Nephron (organoid): ENCODE measurements around the gene CCDC73.

Experiments
- H3K27ac Mint-ChIP-seq, 3 experiments: 2 replicates each; pipeline ENCODE4 v1.8.0; 2020; ENCODE audit warnings: mixed read lengths in 3 of 3, mild to moderate bottlenecking in 2 of 3, moderate library complexity in 1 of 3
- H3K27me3 Mint-ChIP-seq: 2 replicates; pipeline ENCODE4 v1.8.0; 2021; ENCODE audit warnings: low read depth, mild to moderate bottlenecking, moderate library complexity, mixed read lengths
- H3K36me3 Mint-ChIP-seq: 2 replicates; pipeline ENCODE4 v1.8.0; 2020; ENCODE audit warnings: low read depth, mixed read lengths
- H3K4me1 Mint-ChIP-seq: 2 replicates; pipeline ENCODE4 v1.8.0; 2020; ENCODE audit warnings: mixed read lengths
- H3K4me3 Mint-ChIP-seq, 3 experiments: 2 replicates each; pipeline ENCODE4 v1.8.0; 2020; ENCODE audit warnings: mild to moderate bottlenecking in 3 of 3, mixed read lengths in 3 of 3, moderate library complexity in 2 of 3
- H3K9me3 Mint-ChIP-seq: 2 replicates; pipeline ENCODE4 v1.8.0; 2020; ENCODE audit warnings: mixed read lengths
- TF ChIP-seq, protein P1 (sequence below), 3 experiments: fragments of 200-600 bp; sonication (generic); IDR thresholded peaks; one replicate each; pipeline ENCODE4 v1.5.0; 2021; ENCODE audit warnings: antibody characterized with exemption in 3 of 3; ENCODE audit not compliant: unreplicated experiment in 3 of 3

Gene CCDC73

DNA sequence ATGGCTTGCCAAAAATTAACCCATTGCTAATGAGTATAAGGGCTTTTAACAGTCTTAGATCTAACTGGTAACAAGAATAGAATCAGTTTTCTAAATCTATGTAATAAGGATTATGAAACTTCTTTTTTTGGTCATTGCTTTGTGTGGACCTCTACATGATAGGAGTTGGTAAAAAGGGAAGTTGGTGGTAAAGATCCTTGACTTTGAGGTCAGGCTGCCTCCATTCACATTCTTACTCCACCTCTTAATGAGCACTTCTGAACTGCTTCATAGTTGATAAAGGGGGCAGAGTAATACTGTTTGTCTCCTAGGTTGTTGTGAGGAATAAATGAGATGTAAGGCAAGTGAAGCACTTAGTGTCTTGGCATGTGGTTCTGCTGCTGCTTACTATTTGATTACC, 200.2 kb downstream of the CCDC73 start:
- Mint-ChIP-seq H3K4me3 (no peak overlapping the region), H3K27me3 (no peaks in the 10 kb centered on the region), H3K36me3 (peaks cover 83% of the 10 kb centered on the region), H3K4me1 (peaks cover 22% of the 10 kb centered on the region), H3K9me3 (no peaks in the 10 kb centered on the region), H3K27ac (peak overlapping the region in 2 of 3 experiments; percentile 13 to 94)
- TF ChIP-seq, protein P1, sequence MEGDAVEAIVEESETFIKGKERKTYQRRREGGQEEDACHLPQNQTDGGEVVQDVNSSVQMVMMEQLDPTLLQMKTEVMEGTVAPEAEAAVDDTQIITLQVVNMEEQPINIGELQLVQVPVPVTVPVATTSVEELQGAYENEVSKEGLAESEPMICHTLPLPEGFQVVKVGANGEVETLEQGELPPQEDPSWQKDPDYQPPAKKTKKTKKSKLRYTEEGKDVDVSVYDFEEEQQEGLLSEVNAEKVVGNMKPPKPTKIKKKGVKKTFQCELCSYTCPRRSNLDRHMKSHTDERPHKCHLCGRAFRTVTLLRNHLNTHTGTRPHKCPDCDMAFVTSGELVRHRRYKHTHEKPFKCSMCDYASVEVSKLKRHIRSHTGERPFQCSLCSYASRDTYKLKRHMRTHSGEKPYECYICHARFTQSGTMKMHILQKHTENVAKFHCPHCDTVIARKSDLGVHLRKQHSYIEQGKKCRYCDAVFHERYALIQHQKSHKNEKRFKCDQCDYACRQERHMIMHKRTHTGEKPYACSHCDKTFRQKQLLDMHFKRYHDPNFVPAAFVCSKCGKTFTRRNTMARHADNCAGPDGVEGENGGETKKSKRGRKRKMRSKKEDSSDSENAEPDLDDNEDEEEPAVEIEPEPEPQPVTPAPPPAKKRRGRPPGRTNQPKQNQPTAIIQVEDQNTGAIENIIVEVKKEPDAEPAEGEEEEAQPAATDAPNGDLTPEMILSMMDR (IDR thresholded peaks at IDR 0.05; ENCODE audit: unreplicated experiment in 3 of 3) = no peak

DNA sequence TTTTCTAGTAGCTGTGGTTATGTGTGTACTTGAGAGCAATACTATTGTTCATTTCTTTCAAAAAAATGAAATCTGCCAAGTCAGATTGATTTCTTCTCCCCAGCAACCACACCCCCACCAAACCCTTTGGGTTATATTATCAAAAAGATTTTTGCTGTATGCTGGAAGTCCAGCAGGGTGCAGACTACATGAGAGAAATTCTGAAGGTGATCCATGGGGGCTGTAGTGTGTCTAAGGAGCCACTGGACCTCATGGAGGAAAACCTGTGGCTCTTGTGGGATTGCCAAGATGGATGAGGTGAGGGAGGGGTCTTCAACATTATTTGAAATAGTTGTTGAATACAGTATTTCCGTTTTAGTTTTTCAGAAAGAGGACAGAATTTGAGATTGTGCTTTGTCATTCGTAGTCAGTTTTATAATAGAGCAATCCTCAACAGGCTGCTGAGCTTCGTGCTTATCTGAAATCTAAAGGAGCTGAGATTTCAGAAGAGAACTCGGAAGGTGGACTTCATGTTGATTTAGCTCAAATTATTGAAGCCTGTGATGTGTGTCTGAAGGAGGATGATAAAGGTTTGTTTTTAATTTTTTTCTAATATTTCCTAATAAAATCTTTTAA, 207.8 kb downstream of the CCDC73 start:
- H3K36me3 Mint-ChIP-seq = peaks cover 52% of the 10 kb centered on the region
- no peaks in the 10 kb centered on the region for H3K9me3 Mint-ChIP-seq
- peak overlapping the region; percentile 75 to 98 (median 96) for H3K4me3 Mint-ChIP-seq
- H3K27ac Mint-ChIP-seq = peak overlapping the region; percentile 65 to 97 (median 74)
- H3K4me1 Mint-ChIP-seq = peaks cover 31% of the 10 kb centered on the region
- TF ChIP-seq, protein P1 (IDR thresholded peaks at IDR 0.05; ENCODE audit: unreplicated experiment in 3 of 3) = peak; percentile 17 to 30 (median 18)
- no peaks in the 10 kb centered on the region for H3K27me3 Mint-ChIP-seq

DNA sequence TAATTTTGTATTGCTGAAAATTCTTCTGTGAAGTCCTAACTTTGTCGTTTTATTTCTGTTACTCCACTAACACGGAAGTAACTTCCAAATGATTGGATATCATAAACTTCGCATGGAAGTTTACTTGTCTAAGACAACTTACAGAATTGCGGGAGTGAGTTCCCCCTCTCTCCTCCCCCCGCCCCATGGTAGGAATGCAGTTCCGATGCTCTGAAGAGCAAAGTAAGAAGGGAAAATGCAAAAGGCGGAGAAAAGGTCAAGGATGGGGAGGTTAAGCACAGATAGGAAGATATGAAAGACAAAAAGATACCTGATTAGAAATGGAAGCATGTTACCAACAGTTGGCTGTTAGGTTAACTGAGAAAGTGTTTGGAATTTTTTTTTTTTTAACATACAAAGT, 209.5 kb downstream of the CCDC73 start:
- H3K4me3 Mint-ChIP-seq = peak overlapping the region; percentile 96 to 98 (median 97)
- H3K27ac Mint-ChIP-seq = peak overlapping the region; percentile 95 to 98 (median 97)
- peaks cover 25% of the 10 kb centered on the region for H3K4me1 Mint-ChIP-seq
- TF ChIP-seq, protein P1 (IDR thresholded peaks at IDR 0.05; ENCODE audit: unreplicated experiment in 3 of 3) = no peak
- H3K9me3 Mint-ChIP-seq = no peaks in the 10 kb centered on the region
- H3K36me3 Mint-ChIP-seq = peaks cover 37% of the 10 kb centered on the region
- no peaks in the 10 kb centered on the region for H3K27me3 Mint-ChIP-seq

DNA sequence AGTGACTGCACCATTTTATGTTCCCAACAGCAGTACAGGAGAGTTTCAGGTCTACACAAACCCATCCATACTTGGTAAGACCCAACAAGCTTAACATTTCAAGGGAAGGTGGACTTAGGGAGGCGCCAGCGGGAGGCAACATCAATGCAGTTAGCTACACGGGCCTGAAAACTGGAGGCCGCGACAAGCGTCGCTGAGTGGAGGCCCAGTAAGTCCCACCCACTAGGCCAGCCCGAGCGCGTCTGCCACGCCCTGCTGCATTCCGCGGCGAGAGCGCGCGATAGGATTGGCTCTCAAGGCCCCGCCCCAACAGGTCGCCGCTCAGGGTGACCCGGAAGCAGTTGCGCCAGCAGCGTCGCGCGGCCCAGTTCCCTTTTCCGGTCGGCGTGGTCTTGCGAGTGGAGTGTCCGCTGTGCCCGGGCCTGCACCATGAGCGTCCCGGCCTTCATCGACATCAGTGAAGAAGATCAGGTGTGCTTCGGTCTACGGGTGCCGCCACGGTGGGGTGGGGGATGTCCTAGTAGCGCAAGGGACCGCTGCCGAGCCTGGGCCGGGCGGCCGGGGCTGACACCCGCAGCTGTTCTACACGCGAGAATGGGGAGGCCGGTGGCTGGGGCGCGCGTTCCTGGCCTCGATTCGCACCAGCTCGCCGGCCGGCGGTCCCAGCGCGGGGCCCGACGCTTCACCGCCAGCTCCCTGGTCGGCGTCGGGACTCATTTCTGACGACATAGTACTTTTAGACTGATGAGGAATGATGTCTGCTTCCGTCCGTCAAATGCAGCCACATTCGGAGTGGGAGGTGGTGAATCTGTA, 210.8 kb downstream of the CCDC73 start, which contains the start of gene EIF3M:
Gene EIF3M, plus strand, starts transcription at position 373 of the 813 bp plus-strand sequence. Its CDS starts 57 bp downstream, at position 430.
- Mint-ChIP-seq H3K36me3 (peaks cover 24% of the 10 kb centered on the region), H3K4me3 (peak within 1 kb of the TSS; percentile 96 to 98 (median 97)), H3K27me3 (no peaks in the 10 kb centered on the region), H3K4me1 (peaks cover 24% of the 10 kb centered on the region), H3K9me3 (no peaks in the 10 kb centered on the region), H3K27ac (peak within 1 kb of the TSS; percentile 95 to 98 (median 97))
- TF ChIP-seq, protein P1 (IDR thresholded peaks at IDR 0.05; ENCODE audit: unreplicated experiment in 3 of 3) = no peak

DNA sequence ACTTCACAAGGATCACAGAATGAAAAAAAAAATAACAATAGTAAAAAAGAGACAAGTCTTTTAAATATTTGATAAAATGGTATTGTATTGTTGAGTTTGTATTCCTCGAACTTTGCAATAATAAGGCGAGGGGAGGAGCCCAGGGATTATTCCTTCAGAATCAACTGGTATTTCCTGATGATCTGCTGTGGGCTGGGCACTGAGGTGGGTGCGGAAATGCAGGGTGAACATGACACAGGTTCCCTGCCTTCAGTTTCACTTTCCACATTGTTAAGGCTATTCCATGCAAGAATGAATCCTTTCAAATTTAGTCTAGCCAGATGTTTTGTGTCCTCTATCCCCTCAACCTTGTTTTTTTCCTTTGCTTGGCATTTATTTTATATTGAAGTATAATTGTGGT, 212.9 kb downstream of the CCDC73 start:
- Mint-ChIP-seq H3K4me1 (peaks cover 15% of the 10 kb centered on the region), H3K27me3 (no peaks in the 10 kb centered on the region), H3K4me3 (peak overlapping the region; percentile 14 to 53 (median 41)), H3K36me3 (peaks cover 8% of the 10 kb centered on the region), H3K27ac (peak overlapping the region in 2 of 3 experiments; percentile 48 to 72), H3K9me3 (no peaks in the 10 kb centered on the region)
- TF ChIP-seq, protein P1 (IDR thresholded peaks at IDR 0.05; ENCODE audit: unreplicated experiment in 3 of 3) = no peak
